Measurements from ENCODE around the gene FKBP15.

DNA sequence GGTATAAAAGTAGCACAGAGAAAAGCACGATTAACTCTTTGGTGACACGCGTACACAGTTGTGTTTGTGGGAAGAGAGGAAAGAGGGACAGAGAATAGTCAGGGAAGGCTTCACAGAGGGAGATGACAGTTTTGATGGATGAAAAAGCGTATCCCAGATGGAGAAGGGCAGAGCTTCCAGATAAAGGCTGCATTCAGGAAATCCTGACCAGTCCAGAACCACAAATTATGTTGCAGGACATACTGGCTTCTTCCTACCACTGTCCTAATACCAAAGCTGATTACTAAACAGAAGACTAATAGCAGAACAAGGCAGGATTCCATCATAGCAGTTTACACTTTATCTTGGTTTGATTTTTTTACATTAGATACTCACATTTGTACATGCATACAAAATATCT is 35.8 kb downstream of the FKBP15 start:
- TF ChIP-seq, protein P1, sequence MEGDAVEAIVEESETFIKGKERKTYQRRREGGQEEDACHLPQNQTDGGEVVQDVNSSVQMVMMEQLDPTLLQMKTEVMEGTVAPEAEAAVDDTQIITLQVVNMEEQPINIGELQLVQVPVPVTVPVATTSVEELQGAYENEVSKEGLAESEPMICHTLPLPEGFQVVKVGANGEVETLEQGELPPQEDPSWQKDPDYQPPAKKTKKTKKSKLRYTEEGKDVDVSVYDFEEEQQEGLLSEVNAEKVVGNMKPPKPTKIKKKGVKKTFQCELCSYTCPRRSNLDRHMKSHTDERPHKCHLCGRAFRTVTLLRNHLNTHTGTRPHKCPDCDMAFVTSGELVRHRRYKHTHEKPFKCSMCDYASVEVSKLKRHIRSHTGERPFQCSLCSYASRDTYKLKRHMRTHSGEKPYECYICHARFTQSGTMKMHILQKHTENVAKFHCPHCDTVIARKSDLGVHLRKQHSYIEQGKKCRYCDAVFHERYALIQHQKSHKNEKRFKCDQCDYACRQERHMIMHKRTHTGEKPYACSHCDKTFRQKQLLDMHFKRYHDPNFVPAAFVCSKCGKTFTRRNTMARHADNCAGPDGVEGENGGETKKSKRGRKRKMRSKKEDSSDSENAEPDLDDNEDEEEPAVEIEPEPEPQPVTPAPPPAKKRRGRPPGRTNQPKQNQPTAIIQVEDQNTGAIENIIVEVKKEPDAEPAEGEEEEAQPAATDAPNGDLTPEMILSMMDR (optimal IDR thresholded peaks at IDR 0.05 in 1 of 3, IDR thresholded peaks at IDR 0.05 in 1 of 3, conservative IDR thresholded peaks at IDR 0.05 in 1 of 3; ENCODE audit: extremely low read depth in 1 of 3, insufficient read depth in 2 of 3, low read length in 3 of 3), result no peak
- no peak for TF ChIP-seq EZH2 (IDR thresholded peaks at IDR 0.05; ENCODE audit: low read length)
